Stomach (tissue), 4 donors: Measurements from ENCODE around the gene DPYSL5.

Experiments
- POLR2AphosphoS5 ChIP-seq, 3 donors: sonication (generic); formaldehyde crosslinking; IDR thresholded peaks; one replicate each; pipeline ENCODE4 v1.6.1; 2016; ENCODE audit warnings: antibody characterized with exemption in 3 of 3
- TF ChIP-seq, protein P1 (sequence below), 7 experiments: fragments of 450-650 bp in 4 of 7; fragments of 200-600 bp in 3 of 7; sonication (generic) in 3 of 7; IDR thresholded peaks; one replicate each; pipeline ENCODE4 v1.5.1; 2016 to 2019; ENCODE audit warnings: antibody characterized with exemption in 7 of 7, control low read depth in 2 of 7, mild to moderate bottlenecking in 1 of 7

DNA sequence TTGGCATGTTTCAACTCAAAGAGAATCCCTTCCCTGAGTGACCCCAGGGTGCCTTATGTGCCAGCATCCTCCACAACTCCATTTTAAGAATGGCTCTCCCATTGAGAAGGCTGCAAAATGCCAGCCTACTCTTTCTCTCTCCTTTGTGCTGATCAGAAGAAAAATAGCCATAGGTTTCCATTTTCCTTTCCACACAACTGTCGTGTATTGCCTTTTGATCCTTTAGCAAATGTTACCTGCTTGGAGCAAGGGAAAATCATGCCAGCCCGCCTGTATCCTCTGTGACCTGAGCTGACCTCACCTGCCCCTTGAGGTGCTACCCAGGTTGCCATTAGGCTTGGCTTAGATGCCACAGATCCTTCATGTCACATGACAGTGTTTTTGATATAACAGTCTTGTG lies 38.8 kb downstream of the DPYSL5 start:
- TF ChIP-seq, protein P1, sequence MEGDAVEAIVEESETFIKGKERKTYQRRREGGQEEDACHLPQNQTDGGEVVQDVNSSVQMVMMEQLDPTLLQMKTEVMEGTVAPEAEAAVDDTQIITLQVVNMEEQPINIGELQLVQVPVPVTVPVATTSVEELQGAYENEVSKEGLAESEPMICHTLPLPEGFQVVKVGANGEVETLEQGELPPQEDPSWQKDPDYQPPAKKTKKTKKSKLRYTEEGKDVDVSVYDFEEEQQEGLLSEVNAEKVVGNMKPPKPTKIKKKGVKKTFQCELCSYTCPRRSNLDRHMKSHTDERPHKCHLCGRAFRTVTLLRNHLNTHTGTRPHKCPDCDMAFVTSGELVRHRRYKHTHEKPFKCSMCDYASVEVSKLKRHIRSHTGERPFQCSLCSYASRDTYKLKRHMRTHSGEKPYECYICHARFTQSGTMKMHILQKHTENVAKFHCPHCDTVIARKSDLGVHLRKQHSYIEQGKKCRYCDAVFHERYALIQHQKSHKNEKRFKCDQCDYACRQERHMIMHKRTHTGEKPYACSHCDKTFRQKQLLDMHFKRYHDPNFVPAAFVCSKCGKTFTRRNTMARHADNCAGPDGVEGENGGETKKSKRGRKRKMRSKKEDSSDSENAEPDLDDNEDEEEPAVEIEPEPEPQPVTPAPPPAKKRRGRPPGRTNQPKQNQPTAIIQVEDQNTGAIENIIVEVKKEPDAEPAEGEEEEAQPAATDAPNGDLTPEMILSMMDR (IDR thresholded peaks at IDR 0.05): no peak
- no peak for TF ChIP-seq POLR2AphosphoS5 (IDR thresholded peaks at IDR 0.05)
